Mesenchymal stem cell (in vitro differentiated cells and primary cell): ENCODE data around the gene ZNF609.
A peak's percentile ranks its signal among the peaks of the same experiment; 100 is the strongest.

Experiments
- DNase-seq: peaks from one replicate; pipeline ENCODE4 v3.0.0-alpha.2; 2013
- H2AFZ ChIP-seq: one replicate; pipeline ENCODE4 v1.6.1; 2013; ENCODE audit warnings: low read depth, mild to moderate bottlenecking, control low read depth, inconsistent platforms, low read length, moderate library complexity
- H2AK5ac ChIP-seq: 2 replicates; pipeline ENCODE4 v1.6.1; 2013; ENCODE audit warnings: low read length, moderate library complexity, mild to moderate bottlenecking, inconsistent platforms; ENCODE audit not compliant: severe bottlenecking
- H2BK120ac ChIP-seq: one replicate; pipeline ENCODE4 v1.6.1; 2013; ENCODE audit warnings: low read depth, mild to moderate bottlenecking, inconsistent platforms, low read length, moderate library complexity
- H2BK12ac ChIP-seq, 2 experiments: one replicate each; pipeline ENCODE4 v1.6.1; 2013; ENCODE audit warnings: inconsistent platforms in 2 of 2, low read length in 2 of 2, mild to moderate bottlenecking in 2 of 2, moderate library complexity in 2 of 2, control low read depth in 1 of 2
- H2BK15ac ChIP-seq: one replicate; pipeline ENCODE4 v1.6.1; 2013; ENCODE audit warnings: mild to moderate bottlenecking, low read depth, inconsistent platforms; ENCODE audit not compliant: poor library complexity, severe bottlenecking
- H2BK5ac ChIP-seq: 2 replicates; pipeline ENCODE4 v1.6.1; 2013; ENCODE audit warnings: low read depth, mild to moderate bottlenecking, low read length, control low read depth, inconsistent platforms; ENCODE audit not compliant: poor library complexity, severe bottlenecking
- H3K14ac ChIP-seq, 2 experiments: one replicate each; pipeline ENCODE4 v1.6.1; 2013; ENCODE audit warnings: inconsistent platforms in 2 of 2, low read length in 2 of 2, control low read depth in 1 of 2, mild to moderate bottlenecking in 1 of 2, moderate library complexity in 1 of 2
- H3K18ac ChIP-seq, 2 experiments: one replicate each; pipeline ENCODE4 v1.6.1; 2013; ENCODE audit warnings: inconsistent platforms in 2 of 2, low read length in 2 of 2, control low read depth in 1 of 2, low read depth in 1 of 2, mild to moderate bottlenecking in 1 of 2
- H3K23ac ChIP-seq, 2 experiments: one replicate each; pipeline ENCODE4 v1.6.1; 2013; ENCODE audit warnings: inconsistent platforms in 2 of 2, low read length in 2 of 2, mild to moderate bottlenecking in 2 of 2, moderate library complexity in 2 of 2, control low read depth in 1 of 2
- H3K27ac ChIP-seq: 2 replicates; pipeline ENCODE4 v1.5.1; 2013; ENCODE audit warnings: mild to moderate bottlenecking, moderate library complexity, low read length, control low read depth, inconsistent platforms; ENCODE audit not compliant: poor library complexity, severe bottlenecking
- H3K27me3 ChIP-seq, 2 experiments: 2 replicates each; pipeline versions ENCODE4 v1.6.1 to v1.7.0; 2013; ENCODE audit warnings: low read length in 2 of 2, mild to moderate bottlenecking in 2 of 2, moderate library complexity in 2 of 2, control low read depth in 1 of 2, inconsistent platforms in 1 of 2; ENCODE audit not compliant: control insufficient read depth in 1 of 2, insufficient read depth in 1 of 2
- H3K36me3 ChIP-seq, 2 experiments: 2 replicates each; pipeline versions ENCODE4 v1.6.1 to v1.7.0; 2013; ENCODE audit warnings: low read length in 2 of 2, control low read depth in 1 of 2, inconsistent platforms in 1 of 2, low read depth in 1 of 2, mild to moderate bottlenecking in 1 of 2; ENCODE audit not compliant: insufficient read depth in 2 of 2, control insufficient read depth in 1 of 2
- H3K4ac ChIP-seq, 2 experiments: one replicate each; pipeline ENCODE4 v1.6.1; 2013; ENCODE audit warnings: inconsistent platforms in 2 of 2, low read length in 2 of 2, mild to moderate bottlenecking in 2 of 2, moderate library complexity in 2 of 2, control low read depth in 1 of 2, low read depth in 1 of 2
- H3K4me1 ChIP-seq: 2 replicates; pipeline ENCODE4 v1.6.1; 2013; ENCODE audit warnings: low read depth, low read length, control low read depth; ENCODE audit not compliant: control insufficient read depth, insufficient read depth
- H3K4me2 ChIP-seq: 2 replicates; pipeline ENCODE4 v1.6.1; 2013; ENCODE audit warnings: low read length, mild to moderate bottlenecking, inconsistent platforms; ENCODE audit not compliant: poor library complexity, severe bottlenecking
- H3K4me3 ChIP-seq, 2 experiments: 2 replicates each; pipeline versions ENCODE4 v1.5.1 to v1.7.0; 2013; ENCODE audit warnings: low read length in 2 of 2, mild to moderate bottlenecking in 2 of 2, control low read depth in 1 of 2, low read depth in 1 of 2; ENCODE audit not compliant: insufficient read depth in 1 of 2
- H3K79me1 ChIP-seq: replicated peaks from 2 replicates; pipeline ENCODE4 v1.6.1; 2013; ENCODE audit warnings: mild to moderate bottlenecking, control low read depth, low read length, inconsistent platforms; ENCODE audit not compliant: poor library complexity, severe bottlenecking
- H3K9ac ChIP-seq: 2 replicates; pipeline ENCODE4 v1.7.0; 2013; ENCODE audit warnings: mild to moderate bottlenecking, low read length, moderate library complexity
- H3K9me3 ChIP-seq: 2 replicates; pipeline ENCODE4 v1.7.0; 2013; ENCODE audit warnings: mild to moderate bottlenecking, low read length; ENCODE audit not compliant: control insufficient read depth
- H4K8ac ChIP-seq: one replicate; pipeline ENCODE4 v1.6.1; 2013; ENCODE audit warnings: inconsistent platforms, mild to moderate bottlenecking, low read length, moderate library complexity
- H4K91ac ChIP-seq: one replicate; pipeline ENCODE4 v1.6.1; 2013; ENCODE audit warnings: mild to moderate bottlenecking, low read length, inconsistent platforms
- WGBS: methylation state at CpG from one replicate; pipeline ENCODE4 v1.1.7; 2013; ENCODE audit warnings: mixed read lengths; 5-methylcytosine and 5-hydroxymethylcytosine counted together

Gene ZNF609

GRCh38 chr15:64560998-64561397, 100.6 kb downstream of the ZNF609 start:
- Histone ChIP-seq H2BK120ac (no peak overlapping the region), H4K91ac (no peak overlapping the region), H2BK15ac (no peak overlapping the region), H3K4me1 (peaks cover 1% of the 10 kb centered on the region), H3K4me2 (no peak overlapping the region), H3K23ac (no peak overlapping the region), H3K4ac (no peak overlapping the region), H3K9me3 (no peaks in the 10 kb centered on the region), H3K79me1 (peaks cover 22% of the 10 kb centered on the region), H2BK12ac (no peak overlapping the region), H3K36me3 (peaks cover 0 to 7% of the 10 kb centered on the region in 2 experiments), H3K27ac (no peak overlapping the region), H3K14ac (no peak overlapping the region), H3K9ac (no peak overlapping the region), H2AK5ac (no peak overlapping the region), H2AFZ (no peak overlapping the region), H4K8ac (no peak overlapping the region), H2BK5ac (no peak overlapping the region), H3K18ac (no peak overlapping the region), H3K4me3 (no peak overlapping the region), H3K27me3 (no peaks in the 10 kb centered on the region)
- DNase-seq, result no peak
- 100% methylated on average over 1 of the region's 2 CpGs for WGBS

- Histone ChIP-seq H3K23ac (no peak overlapping the region), H2BK5ac (no peak overlapping the region), H3K27me3 (no peaks in the 10 kb centered on the region), H4K91ac (no peak overlapping the region), H3K36me3 (peaks cover 0 to 7% of the 10 kb centered on the region in 2 experiments), H3K9ac (no peak overlapping the region), H2AK5ac (no peak overlapping the region), H2BK15ac (no peak overlapping the region), H3K4me1 (peaks cover 1% of the 10 kb centered on the region), H3K18ac (no peak overlapping the region), H3K79me1 (peaks cover 22% of the 10 kb centered on the region), H2BK12ac (no peak overlapping the region), H3K4me3 (no peak overlapping the region), H4K8ac (no peak overlapping the region), H3K27ac (no peak overlapping the region), H2AFZ (no peak overlapping the region), H3K4ac (no peak overlapping the region), H2BK120ac (no peak overlapping the region), H3K14ac (no peak overlapping the region), H3K9me3 (no peaks in the 10 kb centered on the region), H3K4me2 (no peak overlapping the region)
- DNase-seq, result no peak
- WGBS, result 71% methylated on average over 1 of the region's 1 CpG
Observed at GRCh38 chr15:64562003-64562640, 101.7 kb downstream of the ZNF609 start.

GRCh38 chr15:64566102-64566501, 105.7 kb downstream of the ZNF609 start:
- no peak overlapping the region for H2AK5ac ChIP-seq
- no peak overlapping the region for H2BK120ac ChIP-seq
- H3K36me3 ChIP-seq, result peaks cover 5 to 7% of the 10 kb centered on the region in 2 experiments
- H3K14ac ChIP-seq, result no peak overlapping the region
- peaks cover 23% of the 10 kb centered on the region for H3K79me1 ChIP-seq
- no peak for DNase-seq
- no peak overlapping the region for H4K8ac ChIP-seq
- H2AFZ ChIP-seq, result no peak overlapping the region
- no peak overlapping the region for H2BK5ac ChIP-seq
- no peak overlapping the region for H3K27ac ChIP-seq
- no peak overlapping the region for H3K23ac ChIP-seq
- H2BK12ac ChIP-seq, result no peak overlapping the region
- no peak overlapping the region for H3K18ac ChIP-seq
- WGBS, result 92% methylated on average over 2 of the region's 2 CpGs
- H2BK15ac ChIP-seq, result no peak overlapping the region
- H3K9ac ChIP-seq, result no peak overlapping the region
- H3K4me2 ChIP-seq, result no peak overlapping the region
- no peaks in the 10 kb centered on the region for H3K27me3 ChIP-seq
- peaks cover 1% of the 10 kb centered on the region for H3K4me1 ChIP-seq
- H3K4ac ChIP-seq, result no peak overlapping the region
- no peaks in the 10 kb centered on the region for H3K9me3 ChIP-seq
- H4K91ac ChIP-seq, result no peak overlapping the region
- no peak overlapping the region for H3K4me3 ChIP-seq

- no peak overlapping the region for H3K4me2 ChIP-seq
- H3K4ac ChIP-seq, result no peak overlapping the region
- H3K36me3 ChIP-seq, result peaks cover 5 to 7% of the 10 kb centered on the region in 2 experiments
- no peak overlapping the region for H2BK12ac ChIP-seq
- H3K9ac ChIP-seq, result no peak overlapping the region
- H3K9me3 ChIP-seq, result no peaks in the 10 kb centered on the region
- H4K91ac ChIP-seq, result no peak overlapping the region
- H3K23ac ChIP-seq, result no peak overlapping the region
- 66% methylated on average over 10 of the region's 11 CpGs for WGBS
- H2BK120ac ChIP-seq, result no peak overlapping the region
- H3K4me3 ChIP-seq, result no peak overlapping the region
- peaks cover 26% of the 10 kb centered on the region for H3K79me1 ChIP-seq
- peaks cover 1% of the 10 kb centered on the region for H3K4me1 ChIP-seq
- H2BK5ac ChIP-seq, result no peak overlapping the region
- H2AK5ac ChIP-seq, result no peak overlapping the region
- no peak overlapping the region for H3K27ac ChIP-seq
- DNase-seq, result peak; percentile 45
- H3K18ac ChIP-seq, result no peak overlapping the region
- peak overlapping the region; percentile 23 for H2AFZ ChIP-seq
- no peak overlapping the region for H3K14ac ChIP-seq
- H3K27me3 ChIP-seq, result no peaks in the 10 kb centered on the region
- no peak overlapping the region for H2BK15ac ChIP-seq
- H4K8ac ChIP-seq, result no peak overlapping the region
Observed at GRCh38 chr15:64566629-64567427, 106.5 kb downstream of the ZNF609 start.
